GM18505 (cell line): Measurements from ENCODE around the gene PFN4.
"Not testable (repeated sequence)": the region's sequence is repeated elsewhere in the genome, so short reads cannot be mapped to it uniquely, and the experiment has no call there.

ENCODE experiments used
- ATAC-seq: cut with Tn5 transposase; IDR thresholded peaks from one replicate; pipeline ENCODE4 v1.9.1; 2021; ENCODE audit not compliant: unreplicated experiment
- POLR2A ChIP-seq: IDR thresholded peaks from 4 replicates; pipeline ENCODE4 v1.6.1; 2011; ENCODE audit warnings: borderline replicate concordance; ENCODE audit not compliant: insufficient read depth, insufficient read length; ENCODE audit errors: extremely low read depth

The PFN4 gene

GRCh38 chr2:24132543-24132942 is 9.4 kb upstream of the PFN4 start:
- no peak for ATAC-seq
- no peak for TF ChIP-seq POLR2A

- no peak for TF ChIP-seq POLR2A
- ATAC-seq, result no peak
Measured at GRCh38 chr2:24125956-24126355, 2.8 kb upstream of the PFN4 start.

- peak; percentile 5 for ATAC-seq
- TF ChIP-seq POLR2A, result no peak
Measured at GRCh38 chr2:24123922-24124580, 917 bp upstream of the PFN4 start.

- ATAC-seq, result no peak
- TF ChIP-seq POLR2A, result no peak
Measured at GRCh38 chr2:24122366-24123194, 554 bp downstream of the PFN4 start.

GRCh38 chr2:24121469-24121868 is 1.7 kb downstream of the PFN4 start:
- no peak for TF ChIP-seq POLR2A
- ATAC-seq, result no peak

- no peak for ATAC-seq
- no peak for TF ChIP-seq POLR2A
Measured at GRCh38 chr2:24121066-24121465, 2.1 kb downstream of the PFN4 start.

GRCh38 chr2:24117902-24118301 is 5.2 kb downstream of the PFN4 start:
- TF ChIP-seq POLR2A, result no peak
- ATAC-seq, result no peak

- TF ChIP-seq POLR2A, result no peak
- no peak for ATAC-seq
Measured at GRCh38 chr2:24115057-24115456, 8.1 kb downstream of the PFN4 start.

- no peak for ATAC-seq
- no peak for TF ChIP-seq POLR2A
Measured at GRCh38 chr2:24111407-24111901, 11.7 kb downstream of the PFN4 start.

- ATAC-seq, result no peak
Measured at GRCh38 chr2:24110660-24111303, 12.4 kb downstream of the PFN4 start.

GRCh38 chr2:24109431-24109830 is 13.7 kb downstream of the PFN4 start:
- not testable (repeated sequence) for ATAC-seq

More at GRCh38 chr2:24110660-24111303, 12.4 kb downstream of the PFN4 start:
- TF ChIP-seq POLR2A, result no peak

GRCh38 chr2:24107336-24107735 is 15.8 kb downstream of the PFN4 start:
- TF ChIP-seq POLR2A, result no peak
- no peak for ATAC-seq

GRCh38 chr2:24106786-24107185 is 16.3 kb downstream of the PFN4 start:
- no peak for TF ChIP-seq POLR2A
- ATAC-seq, result no peak
